Upper lobe of left lung (tissue), 4 donors: ENCODE data around the gene EPHB2.

Experiments used
- EP300 ChIP-seq, 4 donors: sonication (generic); formaldehyde crosslinking; IDR thresholded peaks; one replicate each; pipeline ENCODE4 v1.5.1; 2017; ENCODE audit warnings: antibody characterized with exemption in 4 of 4, control low read depth in 2 of 4
- POLR2A ChIP-seq, 4 donors: fragments of 450-650 bp; IDR thresholded peaks; one replicate each; pipeline ENCODE4 v1.5.1; 2016 to 2017; ENCODE audit warnings: antibody characterized with exemption in 4 of 4, mild to moderate bottlenecking in 2 of 4
- POLR2AphosphoS5 ChIP-seq, 2 donors: sonication (generic); formaldehyde crosslinking; IDR thresholded peaks; one replicate each; pipeline ENCODE4 v1.5.1; 2017; ENCODE audit warnings: antibody characterized with exemption in 2 of 2
- TF ChIP-seq, protein P1 (sequence below), 6 experiments: fragments of 450-650 bp in 4 of 6; fragments of 200-600 bp in 2 of 6; sonication (generic) in 2 of 6; IDR thresholded peaks; one replicate each; pipeline ENCODE4 v1.5.1; 2016 to 2019; ENCODE audit warnings: antibody characterized with exemption in 6 of 6

DNA sequence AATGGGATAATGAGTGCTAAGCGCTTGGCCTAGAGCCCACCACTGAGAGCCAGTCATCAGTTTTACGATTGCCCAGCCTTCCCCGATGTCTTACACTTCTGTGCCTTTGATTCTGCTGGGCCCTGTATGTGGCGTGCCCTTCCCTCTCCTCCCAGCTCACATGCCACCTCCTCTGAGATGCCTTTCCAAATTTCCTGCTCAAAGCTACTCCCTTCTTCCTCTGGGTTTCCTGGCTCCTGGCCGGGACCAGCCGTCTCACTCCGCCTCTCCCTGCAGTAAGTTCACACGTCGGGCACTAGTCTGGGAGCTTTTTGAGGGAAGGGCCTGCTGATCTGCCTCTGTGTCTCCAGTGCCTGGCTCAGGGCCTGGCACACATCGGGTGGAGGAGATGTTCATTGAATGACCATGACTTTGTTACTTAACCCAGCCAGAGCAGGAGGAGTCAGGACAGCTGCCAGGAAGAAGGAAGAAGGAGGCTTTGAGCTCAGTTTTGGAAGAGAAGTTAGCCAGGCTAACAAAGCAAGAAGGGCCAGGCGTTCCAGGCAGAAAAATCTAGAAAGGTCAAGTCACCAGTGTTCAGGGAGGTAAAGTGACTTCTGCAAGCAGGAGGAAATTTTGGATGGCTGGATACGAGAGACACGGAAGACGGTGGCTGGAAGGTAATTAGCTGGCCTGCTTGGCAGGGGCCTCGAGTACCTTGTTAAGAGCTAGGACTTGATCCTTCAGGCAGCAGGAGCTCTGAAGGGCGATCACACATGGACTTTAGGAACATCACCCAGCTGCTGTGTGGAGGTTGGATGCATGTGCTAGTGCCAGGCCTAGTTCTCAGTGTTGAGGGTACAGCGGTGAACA is 63.6 kb downstream of the EPHB2 start:
- TF ChIP-seq POLR2A (IDR thresholded peaks at IDR 0.05) (no peak), POLR2AphosphoS5 (IDR thresholded peaks at IDR 0.05) (no peak), EP300 (IDR thresholded peaks at IDR 0.05) (no peak)
- TF ChIP-seq, protein P1, sequence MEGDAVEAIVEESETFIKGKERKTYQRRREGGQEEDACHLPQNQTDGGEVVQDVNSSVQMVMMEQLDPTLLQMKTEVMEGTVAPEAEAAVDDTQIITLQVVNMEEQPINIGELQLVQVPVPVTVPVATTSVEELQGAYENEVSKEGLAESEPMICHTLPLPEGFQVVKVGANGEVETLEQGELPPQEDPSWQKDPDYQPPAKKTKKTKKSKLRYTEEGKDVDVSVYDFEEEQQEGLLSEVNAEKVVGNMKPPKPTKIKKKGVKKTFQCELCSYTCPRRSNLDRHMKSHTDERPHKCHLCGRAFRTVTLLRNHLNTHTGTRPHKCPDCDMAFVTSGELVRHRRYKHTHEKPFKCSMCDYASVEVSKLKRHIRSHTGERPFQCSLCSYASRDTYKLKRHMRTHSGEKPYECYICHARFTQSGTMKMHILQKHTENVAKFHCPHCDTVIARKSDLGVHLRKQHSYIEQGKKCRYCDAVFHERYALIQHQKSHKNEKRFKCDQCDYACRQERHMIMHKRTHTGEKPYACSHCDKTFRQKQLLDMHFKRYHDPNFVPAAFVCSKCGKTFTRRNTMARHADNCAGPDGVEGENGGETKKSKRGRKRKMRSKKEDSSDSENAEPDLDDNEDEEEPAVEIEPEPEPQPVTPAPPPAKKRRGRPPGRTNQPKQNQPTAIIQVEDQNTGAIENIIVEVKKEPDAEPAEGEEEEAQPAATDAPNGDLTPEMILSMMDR (IDR thresholded peaks at IDR 0.05) = no peak
